OCI-M2 (cell line): ENCODE results near the gene DAPL1.

Experiments
- DNase-seq: peaks from one replicate; lab custom pipeline; 2025; ENCODE audit not compliant: unreplicated experiment; lab: John Stamatoyannopoulos, UW

The DAPL1 gene

GRCh38 chr2:158776231-158776630 lies 18.9 kb upstream of the DAPL1 start:
- DNase-seq: no peak

GRCh38 chr2:158777077-158777476 lies 18.0 kb upstream of the DAPL1 start:
- no peak for DNase-seq

DNA sequence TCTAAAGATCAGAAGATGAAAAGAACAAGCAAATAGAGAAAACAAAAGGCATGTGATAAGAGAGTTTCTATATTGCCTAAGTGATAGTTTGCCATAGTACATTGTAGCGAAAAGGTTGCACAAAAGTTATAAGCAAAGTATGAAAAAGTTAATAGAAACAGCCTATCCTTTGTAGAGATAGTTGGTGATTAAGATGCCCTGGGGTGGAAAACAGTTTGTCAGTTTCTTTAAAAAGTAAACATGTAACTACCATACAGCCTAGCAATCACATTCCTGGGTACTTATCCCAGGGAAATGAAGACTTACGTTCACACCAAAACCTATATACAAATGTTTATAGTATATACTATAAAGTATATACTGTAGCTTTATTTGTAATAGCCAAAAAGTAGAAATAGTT lies 16.9 kb upstream of the DAPL1 start:
- no peak for DNase-seq

GRCh38 chr2:158779621-158780020 lies 15.5 kb upstream of the DAPL1 start:
- DNase-seq: no peak

DNA sequence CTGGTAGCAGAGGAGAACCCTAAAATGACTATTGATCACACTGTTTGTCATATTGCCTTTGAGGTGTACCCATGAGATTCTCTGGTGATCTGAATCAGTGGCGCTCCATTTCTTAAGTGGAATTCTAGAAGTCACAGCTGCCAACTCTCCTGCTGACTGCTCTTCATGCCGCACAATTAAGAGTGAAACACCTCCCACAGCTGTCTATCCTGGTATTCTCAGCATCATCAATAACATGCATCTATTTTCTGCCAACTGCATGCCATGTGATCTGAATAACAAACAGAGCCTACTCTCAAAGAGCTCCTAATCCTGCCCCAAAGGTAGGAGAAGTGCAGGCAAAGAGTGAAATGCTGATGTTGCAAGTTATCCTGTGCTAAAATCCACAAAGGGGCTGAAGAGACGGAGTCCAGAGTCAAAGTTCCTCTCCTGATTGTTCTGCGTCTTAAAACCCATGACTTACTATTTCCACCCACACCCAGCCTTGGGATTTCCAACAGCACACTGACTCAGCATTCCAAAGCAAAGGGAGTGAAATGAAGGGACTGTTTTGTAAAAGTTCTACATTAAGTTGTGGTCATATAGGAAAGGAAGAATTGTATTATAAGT lies 13.7 kb upstream of the DAPL1 start:
- no peak for DNase-seq

GRCh38 chr2:158782136-158782535 lies 13.0 kb upstream of the DAPL1 start:
- no peak for DNase-seq

GRCh38 chr2:158782616-158783015 lies 12.5 kb upstream of the DAPL1 start:
- DNase-seq: no peak

- no peak for DNase-seq
These were observed 11.2 kb upstream of the DAPL1 start for GRCh38 chr2:158783923-158784322.

DNA sequence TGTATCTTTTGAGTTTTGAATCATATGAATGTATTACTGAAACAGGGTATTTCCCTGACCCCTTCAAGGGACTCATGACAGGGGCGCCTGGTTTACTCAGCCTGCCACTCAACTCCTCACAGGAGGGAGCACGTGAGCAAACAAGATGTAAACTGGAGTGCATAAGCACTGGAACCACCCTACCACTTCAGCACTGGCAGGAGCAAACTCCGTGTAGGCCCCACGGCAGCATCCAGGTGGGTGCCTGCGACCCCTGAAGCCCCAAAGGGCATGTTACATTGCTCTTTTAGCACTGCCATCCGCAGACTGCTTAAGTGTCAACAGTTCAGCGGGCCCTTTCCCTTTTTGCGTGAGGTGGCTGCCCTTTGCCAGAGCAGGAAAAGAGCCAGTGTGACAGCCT lies 8.2 kb upstream of the DAPL1 start:
- DNase-seq: no peak

DNA sequence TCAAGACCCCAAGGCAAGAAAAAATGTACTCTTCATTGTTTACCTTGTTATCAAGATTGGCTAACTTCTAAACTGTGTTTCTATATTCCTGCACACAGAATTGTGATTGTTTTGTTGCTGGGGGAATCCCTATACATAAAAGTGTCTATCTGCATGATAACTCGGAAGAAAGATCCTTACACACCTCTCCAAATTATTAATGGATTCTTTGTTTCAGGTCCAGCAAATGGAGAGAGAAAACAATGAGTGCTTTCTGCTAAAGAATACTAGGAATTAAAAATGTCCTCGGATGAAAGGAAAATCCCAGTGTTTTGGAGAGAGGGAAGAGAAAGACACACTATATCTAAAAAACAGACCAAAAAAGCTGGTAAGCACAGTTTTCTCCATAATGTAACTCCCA lies 6.2 kb upstream of the DAPL1 start:
- DNase-seq: no peak

- no peak for DNase-seq
These were observed 1.5 kb downstream of the DAPL1 start for GRCh38 chr2:158796652-158797051.

DNA sequence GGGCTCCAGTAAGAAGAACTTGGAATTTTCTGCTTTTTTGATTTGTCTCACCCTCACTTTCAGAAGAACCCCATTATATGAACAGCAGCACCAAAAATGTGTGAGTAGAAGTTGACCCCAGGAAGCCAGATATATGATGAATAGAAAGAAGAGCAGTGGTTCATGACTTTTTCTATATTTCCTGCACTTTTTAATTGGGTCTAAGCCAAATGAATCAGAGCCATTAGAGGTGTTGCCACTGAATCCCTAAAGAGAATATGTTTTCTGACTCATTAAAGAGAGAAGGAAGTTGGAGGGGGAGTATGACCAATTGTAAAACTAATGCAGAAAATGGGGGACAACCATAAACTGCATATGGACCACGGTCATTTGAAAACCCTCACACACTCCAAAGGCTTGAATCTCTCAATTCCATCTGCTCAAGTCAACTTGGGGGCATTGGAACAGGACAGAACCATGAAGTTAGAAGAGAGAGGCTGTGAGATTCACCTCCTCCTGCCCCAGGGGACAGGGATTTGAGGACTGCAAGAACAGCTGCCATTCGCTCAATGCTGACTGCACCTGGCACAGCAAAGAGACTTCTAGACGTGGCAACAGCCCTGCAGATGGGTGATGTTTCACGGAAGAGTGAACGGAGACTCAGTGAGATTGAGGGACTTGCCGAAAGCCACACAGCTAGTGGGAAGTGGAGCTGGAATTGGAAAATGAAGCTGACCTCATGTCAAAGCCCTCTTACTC lies 3.0 kb downstream of the DAPL1 start:
- no peak for DNase-seq

- no peak for DNase-seq
These were observed 4.1 kb downstream of the DAPL1 start for GRCh38 chr2:158799181-158799580.

DNA sequence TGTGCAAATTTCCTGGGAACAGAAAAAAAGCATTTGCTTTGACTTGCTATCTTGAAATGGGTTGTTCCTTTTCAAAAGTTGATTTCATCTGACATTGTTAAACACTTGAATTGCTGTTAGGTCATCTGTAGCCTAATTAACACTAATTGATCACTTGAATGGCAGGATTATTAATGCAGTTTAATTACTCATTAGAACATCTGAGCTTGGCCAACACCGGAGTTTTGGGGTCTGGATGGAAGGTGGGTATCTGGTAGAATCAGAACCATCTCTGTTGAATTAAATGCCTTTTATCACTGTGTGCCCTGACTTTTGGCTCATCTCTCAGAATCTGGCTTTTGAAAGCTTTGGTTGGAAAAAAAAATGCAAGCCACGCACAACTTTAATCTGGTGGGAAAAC lies 8.4 kb downstream of the DAPL1 start:
- DNase-seq: no peak

GRCh38 chr2:158805255-158805654 lies 10.1 kb downstream of the DAPL1 start:
- DNase-seq: no peak

- DNase-seq: no peak
These were observed 10.8 kb downstream of the DAPL1 start for GRCh38 chr2:158805936-158806335.

- DNase-seq: no peak
These were observed 11.8 kb downstream of the DAPL1 start for GRCh38 chr2:158806941-158807340.

DNA sequence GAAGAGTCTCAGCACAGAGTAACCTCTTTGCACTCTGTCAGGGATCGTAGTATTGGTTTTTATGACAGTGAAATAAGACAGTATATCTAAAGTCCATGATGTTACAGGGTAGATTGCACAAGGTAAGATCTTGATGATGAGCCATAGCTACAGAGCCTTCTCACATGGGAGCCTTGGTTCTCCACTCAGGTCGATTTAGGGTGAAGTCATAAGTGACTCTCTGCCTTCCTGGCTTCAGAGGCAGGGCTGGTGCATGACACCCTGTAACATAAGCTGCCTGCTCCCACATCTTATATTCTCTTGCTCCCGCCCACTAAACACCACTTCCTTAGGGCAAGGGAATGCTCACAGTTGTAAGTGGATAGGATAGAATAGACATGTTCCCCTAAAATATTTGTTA lies 13.3 kb downstream of the DAPL1 start:
- DNase-seq: no peak

GRCh38 chr2:158809816-158810215 lies 14.7 kb downstream of the DAPL1 start:
- DNase-seq: no peak

DNA sequence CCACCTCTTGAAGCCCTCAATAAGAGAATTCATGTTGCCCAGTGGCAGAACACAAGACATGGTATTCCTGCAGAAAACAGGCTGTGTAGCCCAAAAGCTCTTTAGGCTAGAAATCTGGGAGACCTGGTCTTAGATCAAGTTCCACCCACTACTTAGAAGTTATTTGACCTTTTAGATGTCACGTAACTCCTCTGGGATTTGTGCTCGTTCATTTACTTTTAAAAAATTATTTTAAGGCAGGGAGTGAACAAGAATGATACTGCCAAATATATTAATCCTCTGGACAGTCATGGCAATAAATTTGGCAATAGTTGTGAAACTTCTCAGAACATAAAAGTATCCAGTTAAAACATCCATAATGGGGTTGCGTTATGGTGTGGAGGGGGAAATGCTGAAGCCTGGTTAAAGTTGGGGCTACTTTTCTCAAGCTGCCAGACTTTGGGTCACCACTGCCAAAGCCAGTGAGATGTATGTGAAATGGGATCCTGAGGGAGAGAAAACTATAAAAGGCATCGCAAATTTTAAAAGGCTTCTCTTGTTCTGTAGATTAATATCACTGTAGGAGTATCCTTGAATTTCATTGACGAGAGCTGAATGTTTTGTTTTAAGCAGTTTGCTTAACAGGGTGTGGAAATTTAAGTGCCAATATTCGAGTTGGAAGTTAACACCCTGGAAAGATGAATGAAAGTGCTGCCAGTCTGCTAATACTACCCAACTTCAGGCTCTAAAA lies 15.8 kb downstream of the DAPL1 start:
- no peak for DNase-seq

GRCh38 chr2:158815166-158815565 lies 20.0 kb downstream of the DAPL1 start:
- DNase-seq: no peak

GRCh38 chr2:158815658-158816057 lies 20.5 kb downstream of the DAPL1 start:
- DNase-seq: no peak
